HG03520 (cell line): Measurements from ENCODE around the gene MRPL4.
"Not testable (repeated sequence)": the region's sequence is repeated elsewhere in the genome, so short reads cannot be mapped to it uniquely, and the experiment has no call there.

Experiments used
- ATAC-seq: cut with Tn5 transposase; IDR thresholded peaks from one replicate; pipeline ENCODE4 v1.9.1; 2021; ENCODE audit warnings: mild to moderate bottlenecking, moderate library complexity; ENCODE audit not compliant: unreplicated experiment

MRPL4 gene

GRCh38 chr19:10260141-10260584, 8.1 kb downstream of the MRPL4 start:
- no peak for ATAC-seq

- no peak for ATAC-seq
These were observed 10.8 kb downstream of the MRPL4 start for GRCh38 chr19:10262771-10263170.

- no peak for ATAC-seq
These were observed 14.7 kb downstream of the MRPL4 start for GRCh38 chr19:10266706-10267105.

- ATAC-seq: no peak
These were observed 16.1 kb downstream of the MRPL4 start for GRCh38 chr19:10268071-10268470.

- no peak for ATAC-seq
These were observed 17.5 kb downstream of the MRPL4 start for GRCh38 chr19:10269333-10270179.

- peak; percentile 15 for ATAC-seq
These were observed 18.2 kb downstream of the MRPL4 start for GRCh38 chr19:10270180-10270615.

GRCh38 chr19:10270616-10271394, 18.8 kb downstream of the MRPL4 start, which contains the start of gene ICAM1:
ICAM1 (plus strand) TSS chr19:10271120; CDS start chr19:10271160, 40 bp downstream.
- ATAC-seq: peak; percentile 40

GRCh38 chr19:10271543-10272086, 19.6 kb downstream of the MRPL4 start:
- peak; percentile 2 for ATAC-seq

GRCh38 chr19:10274589-10274988, 22.6 kb downstream of the MRPL4 start:
- ATAC-seq: no peak

GRCh38 chr19:10277795-10278589, 26.0 kb downstream of the MRPL4 start:
- ATAC-seq: no peak

GRCh38 chr19:10278935-10279334, 26.9 kb downstream of the MRPL4 start:
- ATAC-seq: no peak

GRCh38 chr19:10279737-10280442, 27.9 kb downstream of the MRPL4 start:
- no peak for ATAC-seq

GRCh38 chr19:10282043-10282442, 30.0 kb downstream of the MRPL4 start:
- not testable (repeated sequence) for ATAC-seq

- no peak for ATAC-seq
These were observed 31.5 kb downstream of the MRPL4 start for GRCh38 chr19:10283301-10284064.

- ATAC-seq: no peak
These were observed 32.3 kb downstream of the MRPL4 start for GRCh38 chr19:10284065-10284959.

- no peak for ATAC-seq
These were observed 32.9 kb downstream of the MRPL4 start for GRCh38 chr19:10284960-10285278.

- ATAC-seq: no peak
These were observed 33.4 kb downstream of the MRPL4 start for GRCh38 chr19:10285393-10285792.
